GM18517 (cell line): Measurements from ENCODE around the gene TLNRD1.

Experiments used
- ATAC-seq: cut with Tn5 transposase; IDR thresholded peaks from one replicate; pipeline ENCODE4 v1.9.1; 2021; ENCODE audit warnings: mild to moderate bottlenecking, moderate library complexity; ENCODE audit not compliant: unreplicated experiment

Gene TLNRD1

GRCh38 chr15:81001152-81002008 lies 657 bp downstream of the TLNRD1 start:
- peak; percentile 22 for ATAC-seq

DNA sequence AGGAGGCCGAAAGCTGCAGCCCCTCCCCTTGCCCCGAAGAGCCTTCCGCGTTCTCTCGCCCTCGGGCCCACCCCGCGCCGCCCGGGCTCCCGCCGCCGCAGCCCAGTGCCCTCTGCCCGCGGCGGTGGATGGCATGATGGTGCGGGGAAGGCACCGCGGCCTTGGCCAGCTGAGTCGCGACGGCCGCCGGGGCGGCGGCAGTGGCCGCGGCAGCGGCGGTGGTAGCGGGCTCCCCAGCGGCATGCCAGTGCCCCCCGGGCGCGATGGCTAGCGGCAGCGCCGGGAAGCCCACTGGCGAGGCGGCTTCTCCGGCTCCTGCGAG lies 1.2 kb downstream of the TLNRD1 start:
- no peak for ATAC-seq

- no peak for ATAC-seq
These were observed 1.8 kb downstream of the TLNRD1 start for GRCh38 chr15:81002331-81003096.

- no peak for ATAC-seq
These were observed 2.3 kb downstream of the TLNRD1 start for GRCh38 chr15:81003097-81003350.

- ATAC-seq = no peak
These were observed 5.4 kb downstream of the TLNRD1 start for GRCh38 chr15:81006124-81006523.

- ATAC-seq = no peak
These were observed 6.8 kb downstream of the TLNRD1 start for GRCh38 chr15:81007428-81008064.

DNA sequence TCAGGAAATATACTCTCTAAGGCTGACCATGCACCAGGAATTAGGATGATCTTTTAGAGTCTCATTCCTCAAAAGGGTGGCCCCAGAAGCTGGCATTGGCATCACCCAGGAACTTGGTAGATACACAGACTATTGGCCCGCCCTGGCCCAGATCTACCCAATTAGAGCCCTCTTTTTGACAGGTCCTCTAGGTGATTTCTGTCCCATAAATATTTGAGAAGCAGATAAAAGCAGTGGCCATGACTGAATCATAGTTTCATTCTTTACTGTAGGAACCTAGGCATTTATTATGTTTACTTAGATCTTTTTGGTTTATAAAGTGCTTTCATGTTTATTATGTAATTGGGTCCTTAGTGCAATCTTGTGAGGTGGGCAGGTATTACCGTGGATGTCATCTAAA lies 7.6 kb downstream of the TLNRD1 start:
- ATAC-seq = no peak

DNA sequence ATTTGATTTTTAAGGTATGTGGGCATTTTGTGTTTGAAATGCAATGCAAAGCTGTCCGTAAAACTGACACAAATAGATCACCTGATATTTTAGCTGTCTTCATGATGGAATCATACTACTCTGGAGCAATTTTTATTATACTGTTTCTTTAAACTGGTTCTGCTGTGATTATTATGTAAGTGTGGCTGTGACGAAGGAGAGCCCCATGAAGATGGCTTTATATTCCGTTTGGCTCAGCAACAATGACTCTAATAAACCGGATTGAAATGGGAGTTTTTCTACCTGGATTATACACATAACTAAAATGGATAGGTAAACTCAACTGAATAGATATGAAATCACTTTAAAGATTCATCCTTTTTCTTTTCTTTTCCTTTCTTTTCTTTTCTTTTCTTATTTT lies 9.4 kb downstream of the TLNRD1 start:
- no peak for ATAC-seq

GRCh38 chr15:81011593-81011992 lies 10.9 kb downstream of the TLNRD1 start:
- ATAC-seq = no peak

DNA sequence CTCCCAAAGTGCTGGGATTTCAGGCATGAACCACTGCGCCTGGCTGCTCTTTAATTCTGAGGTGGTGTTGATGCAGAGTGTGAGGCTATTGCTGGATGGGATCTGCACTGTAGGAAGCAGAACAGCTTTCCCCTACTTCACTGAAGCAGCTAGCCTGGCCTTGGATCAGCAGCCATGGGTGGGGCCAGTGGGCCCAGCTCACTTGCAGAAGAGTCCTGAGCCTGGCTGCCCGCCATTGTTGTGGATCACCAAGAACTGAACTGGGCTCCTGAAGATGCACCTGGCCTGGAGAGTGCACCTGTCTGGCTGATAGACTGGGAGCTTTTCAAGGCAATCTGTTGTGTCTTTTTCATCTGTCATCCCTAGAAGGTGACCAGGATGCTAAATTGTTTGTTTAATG lies 11.9 kb downstream of the TLNRD1 start:
- ATAC-seq = no peak

GRCh38 chr15:81013396-81013929 lies 12.7 kb downstream of the TLNRD1 start:
- no peak for ATAC-seq

GRCh38 chr15:81014446-81015093 lies 13.8 kb downstream of the TLNRD1 start:
- no peak for ATAC-seq

- ATAC-seq = no peak
These were observed 15.1 kb downstream of the TLNRD1 start for GRCh38 chr15:81015621-81016488.

DNA sequence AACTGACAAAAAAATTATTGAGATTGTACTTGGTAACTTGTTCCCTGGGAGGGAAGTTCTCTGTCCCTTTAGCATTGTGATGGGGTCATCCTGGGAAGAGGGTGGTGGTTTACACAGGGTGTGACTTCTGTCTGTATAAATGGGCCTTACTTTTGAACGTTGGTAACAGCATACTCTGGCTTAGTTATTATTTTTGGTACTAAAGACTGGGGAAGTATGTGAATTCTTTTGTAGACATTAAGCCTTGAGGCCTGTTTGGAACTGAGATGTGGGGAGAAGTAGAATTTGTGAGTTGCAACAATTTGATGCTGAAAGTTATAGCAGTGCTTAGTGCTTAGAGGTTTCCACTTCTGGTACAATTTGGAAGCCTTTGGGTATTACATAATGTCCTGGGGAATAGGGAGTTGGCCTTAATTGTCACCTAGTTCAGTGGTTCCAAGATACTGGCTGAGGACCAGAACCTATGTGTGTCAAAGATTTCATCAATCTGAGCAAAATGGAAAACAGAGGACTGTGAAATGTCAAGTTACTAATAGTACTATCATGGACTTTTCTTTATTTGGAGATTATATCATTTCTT lies 15.9 kb downstream of the TLNRD1 start:
- no peak for ATAC-seq

- ATAC-seq = no peak
These were observed 17.5 kb downstream of the TLNRD1 start for GRCh38 chr15:81018197-81018596.

GRCh38 chr15:81021321-81021720 lies 20.6 kb downstream of the TLNRD1 start:
- ATAC-seq = no peak

DNA sequence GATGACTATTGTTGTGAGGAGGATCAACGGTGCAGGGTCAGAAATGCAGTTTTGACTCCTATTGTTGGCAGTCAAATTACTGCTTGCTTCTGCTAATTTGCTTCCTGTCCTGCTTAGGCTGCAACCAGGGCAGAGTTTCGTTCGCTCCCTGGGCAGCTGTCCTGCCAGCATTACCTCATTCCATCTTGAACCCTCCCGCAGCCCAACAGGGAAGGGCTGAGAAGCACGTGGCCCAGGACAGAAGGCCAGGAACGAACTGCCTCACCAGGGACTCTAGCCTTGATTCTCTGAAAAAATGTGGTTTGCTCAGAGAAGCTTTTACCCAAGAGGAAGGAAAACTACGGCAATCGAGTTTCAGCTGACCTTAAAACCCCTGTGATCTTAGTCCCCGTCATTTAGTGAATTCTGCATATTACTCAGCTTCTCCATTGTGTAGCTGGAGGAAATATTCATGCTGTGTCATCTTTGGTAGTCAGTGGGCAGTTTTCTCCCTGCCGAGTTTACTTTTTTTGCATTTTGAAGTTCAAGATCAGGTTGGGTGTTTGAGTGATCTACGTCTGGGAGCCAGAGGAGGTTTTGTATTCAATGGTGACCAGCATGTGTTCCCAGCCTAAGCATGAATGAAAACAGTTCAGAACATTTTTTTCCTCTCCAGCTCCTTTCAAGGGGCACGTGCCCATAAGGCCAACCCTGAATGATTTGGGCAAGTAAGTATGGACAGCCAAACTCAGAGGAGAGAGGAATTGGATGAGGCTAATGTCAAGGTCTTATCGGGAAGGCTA lies 23.0 kb downstream of the TLNRD1 start:
- peak; percentile 89 for ATAC-seq

DNA sequence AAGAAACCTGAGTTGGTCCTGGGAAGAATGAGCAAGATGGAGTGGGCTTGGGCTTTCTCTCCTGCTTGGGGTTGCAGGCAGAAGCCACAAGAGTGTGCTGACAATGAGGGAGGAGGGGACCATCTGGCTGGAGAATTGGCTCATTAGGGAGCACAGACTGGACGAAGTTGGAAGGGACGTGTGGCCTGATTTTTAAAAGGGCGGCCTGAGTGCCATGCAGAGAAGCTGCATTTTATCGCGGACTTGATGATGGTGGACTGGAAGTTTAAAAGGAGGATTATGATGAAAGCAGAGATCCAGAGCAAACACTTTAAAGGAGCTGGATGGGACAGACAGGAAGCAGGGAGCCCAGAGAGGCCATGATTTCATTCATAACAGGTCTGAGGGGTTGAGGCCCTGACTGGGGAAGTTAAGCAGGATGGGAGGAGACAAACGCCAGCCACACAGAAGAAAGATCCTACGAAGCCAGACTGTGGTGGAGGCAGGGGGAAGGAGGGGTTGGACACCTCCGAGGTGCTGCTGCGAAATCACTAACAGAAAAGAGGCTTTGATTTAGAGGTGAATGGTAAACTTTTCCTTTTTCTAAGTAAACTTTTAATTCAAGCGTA lies 23.6 kb downstream of the TLNRD1 start:
- no peak for ATAC-seq

GRCh38 chr15:81024936-81025335 lies 24.2 kb downstream of the TLNRD1 start:
- ATAC-seq = no peak
